Stimulated activated CD8-positive, alpha-beta memory T cell treated with anti-CD3 and anti-CD28 coated beads, Interleukin-4, amount 100 ng/mL, for 24 hours (primary cell): Measurements from ENCODE around the gene DNAJC16.
A peak's percentile ranks its signal among the peaks of the same experiment; 100 is the strongest.
"Not testable (repeated sequence)": the region's sequence is repeated elsewhere in the genome, so short reads cannot be mapped to it uniquely, and the experiment has no call there.

Experiments used
- DNase-seq: peaks from one replicate; pipeline ENCODE4 v3.0.0-alpha.2; 2020; ENCODE audit warnings: low read depth

Gene DNAJC16

DNA sequence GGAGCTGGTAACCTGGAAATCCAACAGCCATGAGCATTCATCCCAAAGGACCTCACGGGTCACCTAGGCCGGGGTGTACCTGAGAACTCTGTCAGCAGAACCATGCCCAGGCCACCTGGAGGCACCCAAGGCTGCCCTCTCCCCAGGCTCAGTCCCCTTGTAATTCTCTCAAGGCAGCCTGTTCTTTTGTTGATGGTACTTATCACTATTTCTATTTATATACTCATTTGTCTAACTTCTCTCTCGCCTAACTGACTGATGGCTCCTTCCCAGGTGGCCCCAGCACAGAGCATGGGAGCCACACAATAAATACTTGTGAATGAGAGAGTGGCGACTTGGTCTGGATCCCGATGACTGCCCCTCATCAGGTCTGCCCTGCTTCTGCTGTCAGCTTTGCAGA is 19.4 kb upstream of the DNAJC16 start:
- no peak for DNase-seq

DNA sequence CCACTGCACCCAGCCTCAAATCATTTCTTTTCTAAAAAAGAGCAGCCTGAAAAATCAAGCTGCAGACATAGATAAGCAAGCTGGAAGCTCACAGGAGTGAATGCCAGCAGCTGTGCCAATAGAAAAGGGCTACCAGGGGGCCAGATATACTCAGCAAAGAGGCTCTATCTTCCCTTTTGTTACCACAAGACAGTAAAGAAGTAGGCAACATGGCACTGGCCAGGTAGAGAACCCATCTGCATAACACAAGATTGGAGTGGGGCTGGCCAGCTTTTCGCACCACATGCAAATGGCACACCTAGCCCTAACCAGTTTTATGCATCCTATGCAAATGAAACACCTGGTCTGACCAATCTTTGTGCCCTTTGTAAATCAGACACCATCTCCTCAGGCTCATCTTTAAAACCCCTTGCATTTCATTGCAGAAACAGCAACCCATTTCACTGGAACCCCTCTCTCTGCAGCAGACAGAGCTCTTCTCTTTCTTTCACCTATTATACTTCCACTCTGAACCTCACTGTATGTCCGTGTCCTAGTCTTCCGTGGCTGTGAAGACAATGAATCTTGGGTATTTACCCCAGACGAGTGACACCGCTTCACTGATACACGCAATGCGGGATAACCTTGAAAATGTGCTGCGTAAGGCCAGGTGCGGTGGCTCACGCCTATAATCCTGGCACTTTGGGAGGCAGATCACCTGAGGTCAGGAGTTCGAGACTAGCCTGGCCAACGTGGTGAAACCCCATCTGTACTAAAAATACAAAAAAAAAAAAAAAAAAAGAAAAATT is 17.8 kb upstream of the DNAJC16 start:
- DNase-seq, result no peak

DNA sequence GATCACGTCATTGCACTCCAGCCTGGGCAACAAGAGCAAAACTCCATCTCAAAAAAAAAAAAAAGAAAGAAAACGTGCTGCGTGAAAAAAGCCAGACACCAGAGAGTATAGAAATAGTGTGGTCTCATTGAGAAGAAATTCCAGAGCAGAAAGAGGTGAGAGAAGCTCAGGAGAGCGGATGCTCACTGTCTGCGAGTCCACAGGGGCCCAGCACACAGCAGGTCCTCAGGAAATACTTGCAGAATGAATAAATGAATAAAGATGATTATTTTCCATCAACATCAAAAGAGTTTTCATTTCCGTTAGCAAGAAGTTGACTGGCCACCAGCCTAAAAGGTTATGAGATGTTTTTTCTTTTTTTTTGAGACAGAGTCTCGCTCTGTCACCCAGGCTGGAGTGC is 17.1 kb upstream of the DNAJC16 start:
- no peak for DNase-seq

GRCh38 chr1:15510611-15511405 is 15.8 kb upstream of the DNAJC16 start:
- no peak for DNase-seq

DNA sequence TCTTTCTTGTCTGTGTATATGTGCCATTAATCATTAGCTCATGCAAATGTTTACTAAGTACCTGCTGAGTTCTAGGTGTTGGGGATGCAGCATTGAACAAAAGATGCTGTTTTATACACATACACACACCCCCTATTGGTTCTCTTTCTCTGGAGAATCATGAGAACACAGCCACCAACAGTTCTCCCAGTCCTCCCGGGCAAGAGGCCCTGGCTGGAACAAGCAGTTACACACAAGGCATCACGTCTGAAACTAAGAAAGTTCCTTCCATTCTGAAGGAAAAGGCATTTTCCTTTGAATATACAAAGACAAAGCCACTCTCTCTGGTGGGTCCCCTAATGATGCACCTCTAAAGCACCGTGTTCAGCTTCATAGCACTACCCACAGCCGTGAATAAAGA is 13.5 kb upstream of the DNAJC16 start:
- no peak for DNase-seq

- no peak for DNase-seq
Observed at GRCh38 chr1:15513919-15514318, 12.7 kb upstream of the DNAJC16 start.

DNA sequence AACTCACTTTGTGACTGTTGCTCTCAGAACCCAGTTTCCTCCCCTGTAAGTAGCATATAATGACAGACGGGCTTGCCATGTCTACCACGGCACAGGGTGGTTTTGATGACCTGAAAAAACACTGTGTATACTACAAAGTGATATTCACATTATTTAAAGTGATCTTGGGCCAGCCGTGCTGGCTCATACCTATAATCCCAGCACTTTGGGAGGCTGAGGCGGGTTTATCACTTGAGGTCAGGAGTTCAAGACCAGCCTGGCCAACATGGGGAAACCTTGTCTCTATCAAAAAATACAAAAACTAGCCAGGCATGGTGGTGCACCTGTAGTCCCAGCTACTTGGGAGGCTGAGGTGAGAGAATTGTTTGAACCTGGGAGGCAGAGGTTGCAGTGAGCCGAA is 12.1 kb upstream of the DNAJC16 start:
- DNase-seq, result not testable (repeated sequence)

DNA sequence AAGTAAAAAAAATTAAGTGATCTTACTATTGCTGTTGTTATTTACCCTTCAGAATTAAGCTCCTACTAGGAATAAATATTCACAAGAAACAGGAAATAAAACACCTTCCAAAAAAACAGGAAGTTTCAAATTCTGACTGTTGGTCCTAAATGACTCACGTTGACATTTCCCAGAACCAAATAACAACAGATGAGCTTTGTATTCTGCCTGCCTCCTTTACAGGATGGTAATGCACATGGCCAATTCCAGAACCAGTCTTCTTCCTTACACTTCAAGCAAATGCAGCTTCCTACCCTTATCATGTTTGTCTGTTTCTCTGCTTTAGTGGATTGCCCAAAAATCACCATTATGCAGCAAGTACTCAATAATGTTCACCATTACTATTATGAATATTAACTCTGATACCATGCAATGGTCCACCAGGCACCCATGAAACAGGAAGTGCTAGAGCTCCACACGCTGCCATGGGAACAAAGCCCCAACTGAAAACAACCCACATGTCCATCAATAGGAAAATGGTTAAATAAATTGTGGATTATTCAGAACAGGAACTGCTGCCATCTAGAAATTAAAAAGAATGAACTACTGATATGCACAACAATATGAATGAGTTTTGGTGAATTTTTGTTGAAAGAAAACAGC is 11.5 kb upstream of the DNAJC16 start:
- no peak for DNase-seq

DNA sequence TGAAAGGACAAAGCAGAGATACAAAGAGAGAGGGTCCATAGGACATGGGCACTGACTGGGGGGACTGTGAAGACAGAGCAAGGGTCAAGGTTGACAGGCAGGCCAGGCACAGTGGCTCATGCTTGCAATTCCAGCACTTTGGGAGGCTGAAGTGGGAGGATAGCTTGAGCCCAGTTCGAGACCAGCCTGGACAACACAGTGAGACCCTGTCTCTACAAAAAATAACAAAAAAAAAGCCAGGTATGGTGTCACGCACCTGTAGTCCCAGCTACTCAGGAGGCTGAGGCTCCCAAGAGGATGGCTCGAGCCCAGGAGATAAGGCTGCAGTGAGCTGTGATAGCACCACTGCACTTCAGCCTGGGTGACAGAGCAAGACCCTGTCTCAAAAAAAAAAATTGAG is 7.0 kb upstream of the DNAJC16 start:
- no peak for DNase-seq

GRCh38 chr1:15521206-15521906 is 5.3 kb upstream of the DNAJC16 start:
- not testable (repeated sequence) for DNase-seq

GRCh38 chr1:15522551-15522950 is 4.1 kb upstream of the DNAJC16 start:
- no peak for DNase-seq

- DNase-seq, result no peak
Observed at GRCh38 chr1:15523104-15524020, 3.3 kb upstream of the DNAJC16 start.

- DNase-seq, result no peak
Observed at GRCh38 chr1:15524021-15524282, 2.7 kb upstream of the DNAJC16 start, which contains the start of gene CASP9. CASP9 (minus strand) TSS chr1:15524215; CDS start chr1:15524200, 15 bp downstream.

DNA sequence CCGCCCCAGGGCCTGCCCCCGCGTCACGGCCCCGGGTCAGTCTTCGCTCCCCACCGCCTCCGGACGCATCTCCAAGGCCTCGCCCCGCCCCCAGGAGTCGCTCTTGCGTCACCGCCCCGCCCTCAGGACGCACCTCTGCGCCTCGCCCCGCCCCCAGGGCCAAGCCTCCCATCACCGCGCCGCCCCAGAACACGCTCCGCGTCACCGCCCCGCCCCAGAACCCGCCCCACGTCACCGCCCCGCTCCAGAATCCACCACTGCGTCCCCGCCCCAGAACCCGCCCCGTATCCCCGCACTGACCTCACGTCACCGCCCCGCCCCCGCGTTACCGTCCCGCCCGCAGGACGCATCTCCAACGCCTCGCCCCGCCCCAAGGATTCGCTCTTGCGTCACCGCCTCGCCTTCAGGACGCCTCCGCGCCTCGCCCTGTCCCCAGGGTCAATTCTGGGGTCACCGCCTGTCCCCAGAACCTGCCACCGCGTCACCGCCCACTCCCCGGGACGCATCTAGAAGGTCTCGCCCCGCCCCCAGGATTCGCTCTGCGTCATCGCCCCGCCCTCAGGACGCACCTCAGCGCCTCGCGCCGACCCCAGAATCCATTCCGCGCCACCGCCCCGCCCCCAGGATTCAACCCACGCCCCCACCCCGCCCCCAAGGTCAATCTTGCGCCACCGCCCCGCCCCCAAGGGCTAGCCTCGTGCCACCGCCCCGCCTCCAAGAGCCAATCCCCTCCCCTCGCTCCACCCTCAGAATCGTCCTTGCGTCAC is 2.2 kb upstream of the DNAJC16 start:
- peak; percentile 98 for DNase-seq

GRCh38 chr1:15525050-15526020 is 1.3 kb upstream of the DNAJC16 start:
- DNase-seq, result peak; percentile 99

GRCh38 chr1:15526021-15526489 is 593 bp upstream of the DNAJC16 start:
- DNase-seq, result no peak

DNA sequence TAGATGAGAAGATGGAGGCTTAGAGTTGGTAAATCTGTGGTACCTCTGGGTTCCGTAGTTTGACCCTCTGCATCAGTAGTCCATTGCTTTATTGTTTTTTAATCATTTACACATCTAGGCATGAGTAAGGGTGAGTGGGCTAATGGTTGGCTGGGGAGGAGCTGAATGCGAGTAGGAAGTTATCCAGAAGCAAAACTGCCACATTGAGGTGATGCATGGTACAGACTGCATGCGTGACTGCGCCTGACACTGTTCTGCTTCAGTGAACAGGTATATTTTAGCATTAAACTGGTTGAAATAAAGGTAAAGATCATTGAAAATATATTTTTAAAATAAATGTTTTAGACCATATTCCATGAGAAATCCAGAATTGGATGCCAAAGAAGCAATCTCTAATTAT is 4.4 kb downstream of the DNAJC16 start:
- no peak for DNase-seq

DNA sequence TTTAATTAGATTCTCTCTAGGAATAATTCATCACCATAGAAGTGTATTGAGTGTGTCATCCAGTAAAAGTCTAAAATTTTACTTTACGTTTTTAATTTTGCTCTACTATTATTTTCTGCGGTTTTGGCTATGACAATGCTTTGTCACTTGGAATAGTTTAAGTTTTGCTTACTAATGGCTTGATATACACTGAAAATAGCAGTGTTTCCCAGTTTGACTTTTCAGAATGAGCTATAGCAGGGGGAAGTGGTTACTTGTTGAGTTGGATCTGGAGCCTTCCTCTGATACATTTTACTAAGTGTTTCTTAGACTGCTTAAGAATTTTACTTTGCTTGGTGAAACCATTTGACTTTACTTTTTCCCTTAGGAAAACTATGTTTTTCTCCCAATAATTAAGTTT is 5.0 kb downstream of the DNAJC16 start:
- no peak for DNase-seq

DNA sequence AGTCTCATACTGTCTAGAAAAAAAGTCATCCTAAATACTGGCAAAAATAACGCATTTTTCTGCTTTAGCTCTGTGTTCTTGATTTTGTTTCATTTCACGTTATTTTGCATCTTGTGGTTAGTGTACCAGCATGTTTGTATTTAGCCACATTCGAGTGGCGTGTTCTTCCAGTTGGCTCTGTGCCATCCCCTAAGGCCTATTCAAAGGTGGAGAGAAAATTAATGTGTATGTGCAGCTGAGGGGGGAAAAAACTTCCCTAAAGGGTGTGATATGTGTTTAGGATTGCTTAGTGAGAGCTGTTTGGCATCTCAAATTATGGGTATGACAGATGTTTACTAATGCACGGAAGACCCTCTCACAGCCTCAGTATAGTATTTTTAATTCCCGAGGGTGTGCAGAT is 12.1 kb downstream of the DNAJC16 start:
- no peak for DNase-seq
